Activated CD8-positive, alpha-beta memory T cell treated with anti-CD3 and anti-CD28 coated beads for 48 hours (primary cell): Measurements from ENCODE around the gene BAIAP2.

ENCODE experiments used
- DNase-seq, 3 experiments: peaks; one replicate each; pipeline ENCODE4 v3.0.0-alpha.2; 2020; ENCODE audit warnings: low read depth in 2 of 3, low spot score in 2 of 3

Gene BAIAP2

GRCh38 chr17:81154961-81155360 is 120.0 kb downstream of the BAIAP2 start:
- DNase-seq = no peak

- no peak for DNase-seq
Observed at GRCh38 chr17:81156866-81157805, 122.2 kb downstream of the BAIAP2 start.

- no peak for DNase-seq
Observed at GRCh38 chr17:81157848-81158687, 123.1 kb downstream of the BAIAP2 start.

GRCh38 chr17:81158688-81159590 is 124.0 kb downstream of the BAIAP2 start:
- DNase-seq = no peak

GRCh38 chr17:81159611-81160265 is 124.8 kb downstream of the BAIAP2 start:
- DNase-seq = no peak

- no peak for DNase-seq
Observed at GRCh38 chr17:81160306-81160705, 125.4 kb downstream of the BAIAP2 start.

GRCh38 chr17:81160747-81161453 is 125.9 kb downstream of the BAIAP2 start:
- no peak for DNase-seq

- no peak for DNase-seq
Observed at GRCh38 chr17:81161536-81161935, 126.6 kb downstream of the BAIAP2 start.

GRCh38 chr17:81161972-81162371 is 127.0 kb downstream of the BAIAP2 start:
- DNase-seq = no peak

- DNase-seq = no peak
Observed at GRCh38 chr17:81162491-81162890, 127.5 kb downstream of the BAIAP2 start.

- DNase-seq = no peak
Observed at GRCh38 chr17:81163051-81163695, 128.2 kb downstream of the BAIAP2 start.

- DNase-seq = no peak
Observed at GRCh38 chr17:81163703-81164370, 128.9 kb downstream of the BAIAP2 start.

- no peak for DNase-seq
Observed at GRCh38 chr17:81164371-81165245, 129.7 kb downstream of the BAIAP2 start.

GRCh38 chr17:81165246-81166032 is 130.5 kb downstream of the BAIAP2 start, which contains the start of gene PVALEF:
PVALEF (plus strand) TSS chr17:81165507; CDS start chr17:81181227, 15,720 bp downstream.
- no peak for DNase-seq

- no peak for DNase-seq
Observed at GRCh38 chr17:81166033-81166492, 131.1 kb downstream of the BAIAP2 start, which contains the start of gene AATK. AATK (minus strand) TSS chr17:81166221; CDS start chr17:81165992, 229 bp downstream.
